GM19468 (cell line): Measurements from ENCODE around the gene C4orf50.

ENCODE experiments used
- ATAC-seq: cut with Tn5 transposase; IDR thresholded peaks from one replicate; pipeline ENCODE4 v1.9.1; 2021; ENCODE audit warnings: mild to moderate bottlenecking, moderate library complexity, moderate number of reproducible peaks; ENCODE audit not compliant: unreplicated experiment; ENCODE audit errors: extremely low read depth

The C4orf50 gene

GRCh38 chr4:6018331-6018730, at the start of gene C4orf50:
TSS of gene C4orf50 (minus strand) at chr4:6018431.
- ATAC-seq = no peak

GRCh38 chr4:6065934-6066590, 47.8 kb upstream of the C4orf50 start:
- ATAC-seq = no peak

GRCh38 chr4:6065166-6065565, 46.9 kb upstream of the C4orf50 start:
- ATAC-seq = no peak

- ATAC-seq = no peak
Observed at GRCh38 chr4:6064383-6064782, 46.2 kb upstream of the C4orf50 start.

GRCh38 chr4:6063684-6064083, 45.5 kb upstream of the C4orf50 start:
- ATAC-seq = no peak

- ATAC-seq = no peak
Observed at GRCh38 chr4:6062133-6062532, 43.9 kb upstream of the C4orf50 start.

GRCh38 chr4:6059375-6059805, 41.2 kb upstream of the C4orf50 start:
- no peak for ATAC-seq

GRCh38 chr4:6058531-6059374, 40.5 kb upstream of the C4orf50 start:
- no peak for ATAC-seq

GRCh38 chr4:6056976-6057766, 38.9 kb upstream of the C4orf50 start:
- ATAC-seq = no peak

- ATAC-seq = no peak
Observed at GRCh38 chr4:6055436-6055835, 37.2 kb upstream of the C4orf50 start.

- ATAC-seq = no peak
Observed at GRCh38 chr4:6055030-6055429, 36.8 kb upstream of the C4orf50 start.

GRCh38 chr4:6054162-6054922, 36.1 kb upstream of the C4orf50 start:
- no peak for ATAC-seq

GRCh38 chr4:6052679-6053078, 34.4 kb upstream of the C4orf50 start:
- ATAC-seq = no peak

GRCh38 chr4:6050551-6050950, 32.3 kb upstream of the C4orf50 start:
- no peak for ATAC-seq

- ATAC-seq = no peak
Observed at GRCh38 chr4:6049985-6050384, 31.8 kb upstream of the C4orf50 start.

- ATAC-seq = no peak
Observed at GRCh38 chr4:6049278-6049677, 31.0 kb upstream of the C4orf50 start.

- no peak for ATAC-seq
Observed at GRCh38 chr4:6048537-6048936, 30.3 kb upstream of the C4orf50 start.

- no peak for ATAC-seq
Observed at GRCh38 chr4:6047130-6047673, 29.0 kb upstream of the C4orf50 start.

- no peak for ATAC-seq
Observed at GRCh38 chr4:6046526-6047129, 28.4 kb upstream of the C4orf50 start.
